Neural progenitor cell (in vitro differentiated cells): ENCODE measurements around the gene VAMP2.

Experiments
- CTCF ChIP-seq: fragments of 200-600 bp; sonication (generic); IDR thresholded peaks from 2 replicates; pipeline ENCODE4 v1.5.1; 2017; ENCODE audit warnings: antibody characterized with exemption, mild to moderate bottlenecking
- EZH2phosphoT487 ChIP-seq: fragments of 200-600 bp; sonication (generic); IDR thresholded peaks from 2 replicates; pipeline ENCODE4 v1.6.1; 2017; ENCODE audit warnings: antibody characterized with exemption

- no peak for TF ChIP-seq CTCF
- TF ChIP-seq EZH2phosphoT487 = no peak
These were observed 34.5 kb downstream of the VAMP2 start for GRCh38 chr17:8128125-8128784.
